HepG2 (cell line): ENCODE data around the gene AGAP3. TPM values are rescaled to one million over a fixed set of nuclear protein-coding genes. Genes with fewer than 3 reads are reported as not detected.
A peak's percentile ranks its signal among the peaks of the same experiment; 100 is the strongest.

Source experiments
- ARHGAP35 ChIP-seq: sonication (generic); formaldehyde crosslinking; IDR thresholded peaks from 2 replicates; pipeline ENCODE4 v1.9.0; 2022; ENCODE audit warnings: mild to moderate bottlenecking, inconsistent platforms, moderate library complexity, missing genetic modification reagents, borderline replicate concordance
- ARID3A ChIP-seq: IDR thresholded peaks from 2 replicates; pipeline ENCODE4 v1.6.1; 2012; ENCODE audit warnings: low read depth, low read length, improper control_type of control experiment
- BATF2 ChIP-seq: sonication (generic); formaldehyde crosslinking; IDR thresholded peaks from 2 replicates; pipeline ENCODE4 v1.8.0; 2022; ENCODE audit warnings: mild to moderate bottlenecking, missing genetic modification reagents, moderate library complexity
- CBX1 ChIP-seq: IDR thresholded peaks from one replicate; pipeline ENCODE4 v1.6.1; 2016; ENCODE audit warnings: antibody characterized with exemption, low read depth
- CREM ChIP-seq, 2 experiments: sonication (generic) in 1 of 2; formaldehyde crosslinking in 1 of 2; IDR thresholded peaks; 2 replicates each; pipeline versions ENCODE4 v1.4.0 to v1.6.1; 2016 to 2020; ENCODE audit warnings: antibody characterized with exemption in 1 of 2, mild to moderate bottlenecking in 1 of 2, missing genetic modification reagents in 1 of 2
- EHMT2 ChIP-seq: fragments of 200-600 bp; sonication (generic); IDR thresholded peaks from 2 replicates; pipeline ENCODE4 v1.7.0; 2017; ENCODE audit warnings: antibody characterized with exemption, low read depth, low read length, borderline replicate concordance
- GATAD2A ChIP-seq: IDR thresholded peaks from 2 replicates; pipeline ENCODE4 v1.6.1; 2016
- KDM1A ChIP-seq: IDR thresholded peaks from 2 replicates; pipeline ENCODE4 v1.6.1; 2016; ENCODE audit warnings: missing compliant biosample characterization
- KLF12 ChIP-seq: sonication (generic); formaldehyde crosslinking; IDR thresholded peaks from 2 replicates; pipeline ENCODE4 v1.4.0; 2020; ENCODE audit warnings: missing genetic modification reagents, borderline replicate concordance
- MBNL3 ChIP-seq: fragments of 250-450 bp; sonication (Bioruptor Pico); conservative IDR thresholded peaks from 2 replicates; pipeline ENCODE4 v1.8.0; 2022; ENCODE audit warnings: mild to moderate bottlenecking, inconsistent platforms
- MEIS2 ChIP-seq: sonication (generic); formaldehyde crosslinking; IDR thresholded peaks from 2 replicates; pipeline ENCODE4 v1.9.0; 2021; ENCODE audit warnings: mild to moderate bottlenecking, missing genetic modification reagents
- RBFOX2 ChIP-seq: fragments of 200-400 bp; formaldehyde crosslinking; IDR thresholded peaks from 2 replicates; pipeline ENCODE4 v1.6.1; 2017; ENCODE audit warnings: low read depth, mild to moderate bottlenecking, low read length
- SNAPC2 ChIP-seq: sonication (generic); formaldehyde crosslinking; IDR thresholded peaks from 2 replicates; pipeline ENCODE4 v1.8.1; 2022; ENCODE audit warnings: mild to moderate bottlenecking, missing genetic modification reagents
- SP1 ChIP-seq, 2 experiments: fragments of 450-650 bp in 1 of 2; sonication (generic) in 1 of 2; formaldehyde crosslinking in 1 of 2; IDR thresholded peaks; 2 replicates each; pipeline versions ENCODE4 v1.4.0 to v1.6.1; 2016 to 2020; ENCODE audit warnings: missing genetic modification reagents in 1 of 2
- USF2 ChIP-seq, 2 experiments: sonication (generic) in 1 of 2; formaldehyde crosslinking in 1 of 2; IDR thresholded peaks; 2 replicates each; pipeline versions ENCODE4 v1.5.1 to v1.6.1; 2011 to 2020; ENCODE audit warnings: borderline replicate concordance in 1 of 2, low read depth in 1 of 2, low read length in 1 of 2, mild to moderate bottlenecking in 1 of 2, missing genetic modification reagents in 1 of 2, moderate library complexity in 1 of 2
- ZBTB26 ChIP-seq: IDR thresholded peaks from 2 replicates; pipeline ENCODE4 v1.6.1; 2016; ENCODE audit warnings: missing compliant biosample characterization, missing genetic modification reagents, borderline replicate concordance
- ZNF382 ChIP-seq: sonication (generic); formaldehyde crosslinking; IDR thresholded peaks from 2 replicates; pipeline ENCODE4 v1.5.0; 2020; ENCODE audit warnings: missing genetic modification reagents, mild to moderate bottlenecking, borderline replicate concordance
- ZNF556 ChIP-seq: sonication (generic); formaldehyde crosslinking; IDR thresholded peaks from 2 replicates; pipeline ENCODE4 v1.4.0; 2020; ENCODE audit warnings: mild to moderate bottlenecking, missing genetic modification reagents, borderline replicate concordance
- ZNF572 ChIP-seq: sonication (generic); formaldehyde crosslinking; IDR thresholded peaks from 2 replicates; pipeline ENCODE4 v1.5.1; 2020; ENCODE audit warnings: mild to moderate bottlenecking, missing genetic modification reagents
- ZZZ3 ChIP-seq: sonication (generic); formaldehyde crosslinking; IDR thresholded peaks from 2 replicates; pipeline ENCODE4 v1.4.0; 2020; ENCODE audit warnings: missing genetic modification reagents, mild to moderate bottlenecking, borderline replicate concordance
- polyA plus RNA-seq, 8 experiments: library from polyadenylated mRNA; depleted of rRNA in 3 of 8; stranded (reverse) in 7 of 8; unstranded in 1 of 8; fragments of >200 nt; fragmentation: Illumina TruSeq in 4 of 8; extraction: Trizol in 4 of 8; gene quantifications; 2 replicates each; pipeline versions ENCODE4 v1.2.1 to v1.2.3, GENCODE V29; 2011 to 2016; ENCODE audit warnings: low read depth in 4 of 8, missing spikeins in 1 of 8, mixed read lengths in 1 of 8; ENCODE audit not compliant: insufficient read depth in 1 of 8
- total RNA-seq, 5 experiments: library from RNA; depleted of rRNA; stranded (reverse); fragments of >200 nt; fragmentation: Illumina TruSeq; extraction: Trizol; gene quantifications; 2 replicates each; pipeline ENCODE4 v1.2.3, GENCODE V29; 2016; ENCODE audit warnings: low read depth in 1 of 5
- TF ChIP-seq, protein P1 (sequence below): sonication (generic); formaldehyde crosslinking; IDR thresholded peaks from 2 replicates; pipeline ENCODE4 v1.4.0; 2020; ENCODE audit warnings: mild to moderate bottlenecking, missing genetic modification reagents

The AGAP3 gene
- total and polyA plus RNA-seq, 2 of the 13 experiments (the other 11 are each of a cell fraction or from before 2014, with no cell fraction given): 31.3 to 61.4 TPM

GRCh38 chr7:151083071-151083823, 3.0 kb upstream of the AGAP3 start, which contains the start of gene TMUB1 (continued):
- TF ChIP-seq ZNF572 (CRISPR knock-in tag): 0 out of 2 replicates have a peak, but pooled peaks have one; percentile 44
- TF ChIP-seq GATAD2A (CRISPR knock-in tag): no peak
- 0 out of 2 replicates have a peak, but pooled peaks have one; percentile 56 for TF ChIP-seq MEIS2 (CRISPR knock-in tag)
- TF ChIP-seq ZNF556 (CRISPR knock-in tag): no peak
- no peak for TF ChIP-seq SNAPC2
- TF ChIP-seq ARID3A: no peak
- TF ChIP-seq EHMT2: no peak
- TF ChIP-seq BATF2 (CRISPR knock-in tag): no peak
- no peak for TF ChIP-seq ZNF382 (CRISPR knock-in tag)
- no peak for TF ChIP-seq KDM1A (CRISPR knock-in tag)
- 0 out of 2 replicates have a peak, but pooled peaks have one; percentile 27 for TF ChIP-seq ARHGAP35 (CRISPR knock-in tag)
- TF ChIP-seq KLF12: no peak
- TF ChIP-seq ZBTB26: no peak
- TF ChIP-seq, protein P1, sequence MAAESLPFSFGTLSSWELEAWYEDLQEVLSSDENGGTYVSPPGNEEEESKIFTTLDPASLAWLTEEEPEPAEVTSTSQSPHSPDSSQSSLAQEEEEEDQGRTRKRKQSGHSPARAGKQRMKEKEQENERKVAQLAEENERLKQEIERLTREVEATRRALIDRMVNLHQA (CRISPR knock-in tag): no peak
- no peak for TF ChIP-seq CREM (IDR thresholded peaks at IDR 0.05)
- no peak for TF ChIP-seq CREM (CRISPR knock-in tag; IDR thresholded peaks at IDR 0.05)
- TF ChIP-seq RBFOX2: peak; percentile 65
- TF ChIP-seq SP1 (IDR thresholded peaks at IDR 0.05): no peak
- 0 out of 2 replicates have a peak, but pooled peaks have one; percentile 13 for TF ChIP-seq SP1 (CRISPR knock-in tag; IDR thresholded peaks at IDR 0.05)
- TF ChIP-seq USF2 (IDR thresholded peaks at IDR 0.05; ENCODE audit: low read depth, low read length): no peak
- no peak for TF ChIP-seq USF2 (CRISPR knock-in tag; IDR thresholded peaks at IDR 0.05; ENCODE audit: borderline replicate concordance)
- no peak for TF ChIP-seq ZZZ3 (CRISPR knock-in tag)
- TF ChIP-seq MBNL3 (CRISPR knock-in tag): no peak
- TF ChIP-seq CBX1: no peak
